Keratinocyte (primary cell): Measurements from ENCODE around the gene MAP3K5. TPM values are rescaled to one million over a fixed set of nuclear protein-coding genes. Genes with fewer than 3 reads are reported as not detected.
A peak's percentile ranks its signal among the peaks of the same experiment; 100 is the strongest.

Source experiments
- DNase-seq: peaks from one replicate; pipeline ENCODE4 v3.0.0-alpha.2; 2011; ENCODE audit warnings: low read depth, missing footprints, low spot score
- FAIRE-seq: peaks from 2 replicates; lab custom pipeline; 2011; peaks lifted over from hg19 to GRCh38; lab: Jason Lieb, UNC
- H2AFZ ChIP-seq: 2 replicates; pipeline ENCODE4 v1.6.0; 2012; ENCODE audit warnings: low read length, control low read depth, inconsistent platforms; ENCODE audit not compliant: control insufficient read depth
- H3K27ac ChIP-seq: 2 replicates; pipeline ENCODE4 v1.5.1; 2011; ENCODE audit warnings: low read length; ENCODE audit not compliant: control insufficient read depth, insufficient read depth
- H3K27me3 ChIP-seq: 3 replicates; pipeline ENCODE4 v1.6.0; 2011; ENCODE audit warnings: low read length; ENCODE audit not compliant: control insufficient read depth, insufficient read depth; ENCODE audit errors: extremely low read depth
- H3K36me3 ChIP-seq, 2 experiments: 2 replicates in 1 of 2; 3 replicates in 1 of 2; pipeline ENCODE4 v1.5.1; 2011; ENCODE audit warnings: low read length in 2 of 2, mild to moderate bottlenecking in 1 of 2; ENCODE audit not compliant: control insufficient read depth in 2 of 2, insufficient read depth in 2 of 2; ENCODE audit errors: extremely low read depth in 1 of 2
- H3K4me1 ChIP-seq: 3 replicates; pipeline ENCODE4 v1.5.1; 2011; ENCODE audit warnings: low read length; ENCODE audit not compliant: control insufficient read depth, insufficient read depth; ENCODE audit errors: extremely low read depth
- H3K4me2 ChIP-seq: 3 replicates; pipeline ENCODE4 v1.6.0; 2011; ENCODE audit warnings: low read depth, low read length; ENCODE audit not compliant: control insufficient read depth, insufficient read depth; ENCODE audit errors: extremely low read depth
- H3K4me3 ChIP-seq, 3 experiments: fragments of 200-600 bp in 1 of 3; sonication (generic) in 1 of 3; 2 replicates in 2 of 3; 3 replicates in 1 of 3; pipeline ENCODE4 v1.5.1; 2011 to 2016; ENCODE audit warnings: low read length in 3 of 3, mild to moderate bottlenecking in 3 of 3, control low read depth in 2 of 3, inconsistent platforms in 1 of 3, low read depth in 1 of 3, mixed read lengths in 1 of 3, mixed run types in 1 of 3, moderate library complexity in 1 of 3; ENCODE audit not compliant: control insufficient read depth in 2 of 3, insufficient read depth in 2 of 3; ENCODE audit errors: extremely low read depth in 1 of 3
- H3K79me2 ChIP-seq: 2 replicates; pipeline ENCODE4 v1.6.0; 2012; ENCODE audit warnings: low read length; ENCODE audit not compliant: control insufficient read depth, insufficient read depth
- H3K9ac ChIP-seq: 3 replicates; pipeline ENCODE4 v1.6.0; 2011; ENCODE audit warnings: low read length; ENCODE audit not compliant: control insufficient read depth, insufficient read depth; ENCODE audit errors: extremely low read depth
- H3K9me1 ChIP-seq: 3 replicates; pipeline ENCODE4 v1.6.0; 2011; ENCODE audit warnings: low read length; ENCODE audit not compliant: control insufficient read depth, insufficient read depth; ENCODE audit errors: extremely low read depth
- H3K9me3 ChIP-seq: 2 replicates; pipeline ENCODE4 v1.5.1; 2012; ENCODE audit warnings: low read depth, low read length; ENCODE audit not compliant: control insufficient read depth
- H4K20me1 ChIP-seq: 3 replicates; pipeline ENCODE4 v1.6.0; 2011; ENCODE audit warnings: low read length; ENCODE audit not compliant: control insufficient read depth, insufficient read depth; ENCODE audit errors: extremely low read depth
- EZH2 ChIP-seq: IDR thresholded peaks from one replicate; pipeline ENCODE4 v1.6.1; 2012; ENCODE audit warnings: inconsistent platforms, mild to moderate bottlenecking, low read length, moderate library complexity
- dilution Hi-C: fragments of 300-500 bp; cut with MboI; formaldehyde crosslinking; loops from one replicate; pipeline ENCODE4 v1.7.0; 2020; ENCODE audit warnings: low sequenced_read_pairs; ENCODE audit not compliant: extremely low pct_ligation_motif_present
- polyA plus RNA-seq, 5 experiments: library from polyadenylated mRNA; depleted of rRNA in 3 of 5; stranded (reverse) in 3 of 5; stranded (forward) in 1 of 5; unstranded in 1 of 5; fragments of >200 nt; gene quantifications; 1 replicate in 1 of 5; 2 replicates in 3 of 5; 3 replicates in 1 of 5; pipeline versions ENCODE4 v1.2.1 to v1.2.3, GENCODE V29; 2011 to 2012; ENCODE audit warnings: missing spikeins in 2 of 5, low read depth in 1 of 5, low replicate concordance in 1 of 5
- TF ChIP-seq, protein P1 (sequence below), 3 experiments: IDR thresholded peaks in 1 of 3; conservative IDR thresholded peaks in 1 of 3; optimal IDR thresholded peaks in 1 of 3; 2 replicates in 2 of 3; 3 replicates in 1 of 3; pipeline versions ENCODE3 to v1.5.1; 2011; ENCODE audit warnings: low read length in 3 of 3, mild to moderate bottlenecking in 3 of 3, moderate library complexity in 2 of 3, control low read depth in 1 of 3, inconsistent platforms in 1 of 3; ENCODE audit not compliant: insufficient read depth in 2 of 3; ENCODE audit errors: extremely low read depth in 1 of 3

MAP3K5 gene
- polyA plus RNA-seq, 1 donor (not counting 4 experiments of a cell fraction or from before 2014, with no cell fraction given) = 3.4 TPM

DNA sequence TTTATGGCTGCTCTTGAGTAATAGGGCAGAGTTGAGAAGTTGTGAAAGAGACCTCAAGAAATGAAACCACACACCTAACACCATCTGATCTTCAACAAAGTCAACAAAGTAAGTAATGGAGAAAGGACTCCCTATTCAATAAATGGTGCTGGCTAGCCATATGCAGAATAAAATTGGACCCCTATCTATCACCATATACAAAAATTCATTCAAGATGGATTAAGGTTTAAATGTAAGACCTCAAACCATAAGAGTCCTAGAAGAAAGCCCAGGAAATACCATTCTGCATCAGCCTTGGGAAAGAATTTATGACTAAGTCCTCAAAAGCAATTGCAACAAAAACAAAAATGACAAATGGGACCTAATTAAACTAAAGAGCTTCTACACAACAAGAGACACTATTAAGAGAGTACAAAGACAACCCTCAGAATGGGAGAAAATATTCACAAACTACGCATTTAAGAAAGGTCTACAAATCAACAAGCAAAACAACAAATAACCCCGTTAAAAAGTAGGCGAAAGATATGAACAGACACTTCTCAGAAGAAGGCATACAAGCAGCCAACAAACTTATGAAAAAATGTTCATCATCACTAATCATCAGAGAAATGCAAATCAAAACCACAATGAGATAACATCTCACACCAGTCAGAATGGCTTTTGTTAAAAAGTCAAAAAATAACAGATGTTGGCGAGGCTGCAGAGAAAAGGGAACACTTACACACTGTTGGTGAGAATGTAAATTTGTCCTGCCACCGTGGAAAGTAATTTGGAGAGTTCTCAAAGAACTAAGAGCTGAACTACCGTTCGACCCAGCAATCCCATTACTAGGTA is 4.0 kb downstream of the MAP3K5 start:
- Histone ChIP-seq H3K27ac (peak overlapping the region; percentile 41), H3K27me3 (no peaks in the 10 kb centered on the region), H3K4me3 (peak overlapping the region in 2 of 3 experiments; percentile 24 to 55), H2AFZ (peak overlapping the region; percentile 44), H3K4me2 (peak overlapping the region; percentile 75), H3K4me1 (peaks cover 29% of the 10 kb centered on the region), H3K79me2 (peaks cover 32% of the 10 kb centered on the region), H3K9ac (no peak overlapping the region), H4K20me1 (no peaks in the 10 kb centered on the region), H3K9me3 (no peaks in the 10 kb centered on the region), H3K36me3 (no peaks in the 10 kb centered on the region), H3K9me1 (no peaks in the 10 kb centered on the region)
- no peak for DNase-seq
- dilution Hi-C loops = no loop called here
- FAIRE-seq = no peak
- no peak for TF ChIP-seq EZH2
- TF ChIP-seq, protein P1, sequence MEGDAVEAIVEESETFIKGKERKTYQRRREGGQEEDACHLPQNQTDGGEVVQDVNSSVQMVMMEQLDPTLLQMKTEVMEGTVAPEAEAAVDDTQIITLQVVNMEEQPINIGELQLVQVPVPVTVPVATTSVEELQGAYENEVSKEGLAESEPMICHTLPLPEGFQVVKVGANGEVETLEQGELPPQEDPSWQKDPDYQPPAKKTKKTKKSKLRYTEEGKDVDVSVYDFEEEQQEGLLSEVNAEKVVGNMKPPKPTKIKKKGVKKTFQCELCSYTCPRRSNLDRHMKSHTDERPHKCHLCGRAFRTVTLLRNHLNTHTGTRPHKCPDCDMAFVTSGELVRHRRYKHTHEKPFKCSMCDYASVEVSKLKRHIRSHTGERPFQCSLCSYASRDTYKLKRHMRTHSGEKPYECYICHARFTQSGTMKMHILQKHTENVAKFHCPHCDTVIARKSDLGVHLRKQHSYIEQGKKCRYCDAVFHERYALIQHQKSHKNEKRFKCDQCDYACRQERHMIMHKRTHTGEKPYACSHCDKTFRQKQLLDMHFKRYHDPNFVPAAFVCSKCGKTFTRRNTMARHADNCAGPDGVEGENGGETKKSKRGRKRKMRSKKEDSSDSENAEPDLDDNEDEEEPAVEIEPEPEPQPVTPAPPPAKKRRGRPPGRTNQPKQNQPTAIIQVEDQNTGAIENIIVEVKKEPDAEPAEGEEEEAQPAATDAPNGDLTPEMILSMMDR (optimal IDR thresholded peaks at IDR 0.05 in 1 of 3, IDR thresholded peaks at IDR 0.05 in 1 of 3, conservative IDR thresholded peaks at IDR 0.05 in 1 of 3; ENCODE audit: extremely low read depth in 1 of 3, insufficient read depth in 2 of 3, low read length in 3 of 3) = no peak

DNA sequence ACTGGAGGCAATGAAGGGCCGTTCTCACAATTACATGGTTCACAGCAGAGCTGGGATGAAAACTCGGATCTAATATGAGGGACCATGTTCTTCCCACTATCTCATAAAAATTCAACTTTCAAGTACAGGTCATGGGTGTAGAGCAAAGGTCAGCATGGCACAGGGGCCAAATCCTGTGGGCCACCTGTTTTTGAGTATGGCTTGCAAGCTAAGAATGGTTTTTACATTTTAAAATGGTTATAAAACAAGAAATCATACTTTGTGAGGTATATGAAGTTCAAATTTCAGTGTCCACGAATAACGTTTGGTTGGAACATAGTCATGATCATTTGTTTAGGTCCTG is 4.6 kb downstream of the MAP3K5 start:
- no peak overlapping the region for H3K9ac ChIP-seq
- H3K36me3 ChIP-seq = no peaks in the 10 kb centered on the region
- H3K4me2 ChIP-seq = peak overlapping the region; percentile 75
- no peaks in the 10 kb centered on the region for H3K9me1 ChIP-seq
- H3K4me3 ChIP-seq = peak overlapping the region in 1 of 3 experiments; percentile 55
- H2AFZ ChIP-seq = no peak overlapping the region
- dilution Hi-C loops = no loop called here
- TF ChIP-seq EZH2 = no peak
- TF ChIP-seq, protein P1 (optimal IDR thresholded peaks at IDR 0.05 in 1 of 3, IDR thresholded peaks at IDR 0.05 in 1 of 3, conservative IDR thresholded peaks at IDR 0.05 in 1 of 3; ENCODE audit: extremely low read depth in 1 of 3, insufficient read depth in 2 of 3, low read length in 3 of 3) = no peak
- no peaks in the 10 kb centered on the region for H4K20me1 ChIP-seq
- H3K79me2 ChIP-seq = peaks cover 32% of the 10 kb centered on the region
- peak overlapping the region; percentile 41 for H3K27ac ChIP-seq
- FAIRE-seq = no peak
- no peaks in the 10 kb centered on the region for H3K9me3 ChIP-seq
- DNase-seq = no peak
- peaks cover 32% of the 10 kb centered on the region for H3K4me1 ChIP-seq
- H3K27me3 ChIP-seq = no peaks in the 10 kb centered on the region
